Vagina (tissue), 2 donors: ENCODE results near the gene TTC28. TPM values are rescaled to one million over a fixed set of nuclear protein-coding genes. Genes with fewer than 3 reads are reported as not detected.

ENCODE experiments used
- DNase-seq, 2 donors: peaks; one replicate each; pipeline ENCODE4 v3.0.0-alpha.2; 2017; ENCODE audit errors: extremely low spot score in 2 of 2
- H3K27ac ChIP-seq: fragments of 200-600 bp; sonication (generic); one replicate; pipeline ENCODE4 v1.5.1; 2019
- H3K27me3 ChIP-seq: fragments of 200-600 bp; sonication (generic); one replicate; pipeline ENCODE4 v1.5.1; 2019
- H3K36me3 ChIP-seq, 2 donors: fragments of 200-600 bp; sonication (generic); one replicate each; pipeline ENCODE4 v1.5.1; 2017 to 2019
- H3K4me1 ChIP-seq: fragments of 200-600 bp; sonication (generic); one replicate; pipeline ENCODE4 v1.5.1; 2019
- H3K4me3 ChIP-seq, 2 donors: fragments of 200-600 bp; sonication (generic); 1 replicate in 1 of 2; 2 replicates in 1 of 2; pipeline ENCODE4 v1.5.1; 2016 to 2019
- H3K9me3 ChIP-seq: fragments of 200-600 bp; sonication (generic); one replicate; pipeline ENCODE4 v1.5.1; 2019
- POLR2A ChIP-seq, 2 donors: fragments of 450-650 bp; IDR thresholded peaks; one replicate each; pipeline ENCODE4 v1.6.1; 2017; ENCODE audit warnings: antibody characterized with exemption in 2 of 2, mild to moderate bottlenecking in 2 of 2, moderate library complexity in 2 of 2
- POLR2AphosphoS5 ChIP-seq, 2 donors: sonication (generic); formaldehyde crosslinking; IDR thresholded peaks; one replicate each; pipeline ENCODE4 v1.9.0; 2017; ENCODE audit warnings: antibody characterized with exemption in 2 of 2, mild to moderate bottlenecking in 2 of 2, low read depth in 1 of 2; ENCODE audit not compliant: insufficient read depth in 1 of 2
- intact Hi-C: fragments of 100-400 bp; cut with DNase I; formaldehyde crosslinking; loops from one replicate; pipeline ENCODE4 v1.15.1; 2023
- total RNA-seq: library from RNA; depleted of rRNA; stranded (reverse); fragments of >200 nt; gene quantifications from one replicate; pipeline ENCODE4 v1.2.3, GENCODE V29; 2016
- TF ChIP-seq, protein P1 (sequence below), 3 experiments: fragments of 450-650 bp in 2 of 3; fragments of 200-600 bp in 1 of 3; sonication (generic) in 1 of 3; IDR thresholded peaks; one replicate each; pipeline ENCODE4 v1.5.1; 2017 to 2019; ENCODE audit warnings: antibody characterized with exemption in 3 of 3, mild to moderate bottlenecking in 2 of 3, moderate library complexity in 2 of 3

The TTC28 gene
- total RNA-seq, 1 donor from 2014 or later = 41.7 TPM

DNA sequence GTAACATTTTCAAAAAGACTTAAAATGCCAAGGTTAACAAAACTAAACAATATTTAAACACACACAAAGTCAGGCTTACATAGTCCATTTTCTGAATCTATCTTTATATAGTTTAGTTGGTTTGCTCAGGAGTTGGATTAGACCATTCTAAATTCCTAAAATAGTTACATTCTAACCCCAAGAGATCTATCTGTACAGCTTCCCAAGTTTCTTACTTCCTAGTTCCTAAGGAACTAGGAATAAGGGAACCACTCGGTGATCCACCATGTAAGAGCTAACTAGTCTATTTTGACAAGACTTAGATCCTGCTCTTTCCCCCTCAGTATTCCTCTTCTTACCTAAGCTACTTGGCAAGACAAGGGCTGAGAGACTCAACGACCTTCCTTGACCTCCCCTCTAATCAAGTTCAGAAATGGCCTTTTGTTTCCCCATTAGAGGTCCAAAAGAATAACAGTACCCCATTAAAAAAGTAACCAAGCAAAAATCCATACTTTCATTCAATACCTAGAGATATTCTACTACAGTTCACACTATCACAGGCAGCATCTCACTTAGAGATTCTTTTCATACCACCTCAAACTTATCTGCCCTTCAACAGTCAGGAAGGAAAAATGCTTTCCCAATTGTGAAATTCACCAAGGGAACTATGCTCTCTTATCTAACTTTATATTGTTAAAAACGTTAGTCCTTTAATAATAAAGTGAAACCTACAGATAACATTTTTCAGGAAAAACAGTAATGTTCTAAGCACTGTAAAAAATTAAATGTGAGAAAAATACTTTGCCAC lies 253.1 kb downstream of the TTC28 start:
- H3K27me3 ChIP-seq = no peaks in the 10 kb centered on the region
- no peaks in the 10 kb centered on the region for H3K9me3 ChIP-seq
- TF ChIP-seq, protein P1, sequence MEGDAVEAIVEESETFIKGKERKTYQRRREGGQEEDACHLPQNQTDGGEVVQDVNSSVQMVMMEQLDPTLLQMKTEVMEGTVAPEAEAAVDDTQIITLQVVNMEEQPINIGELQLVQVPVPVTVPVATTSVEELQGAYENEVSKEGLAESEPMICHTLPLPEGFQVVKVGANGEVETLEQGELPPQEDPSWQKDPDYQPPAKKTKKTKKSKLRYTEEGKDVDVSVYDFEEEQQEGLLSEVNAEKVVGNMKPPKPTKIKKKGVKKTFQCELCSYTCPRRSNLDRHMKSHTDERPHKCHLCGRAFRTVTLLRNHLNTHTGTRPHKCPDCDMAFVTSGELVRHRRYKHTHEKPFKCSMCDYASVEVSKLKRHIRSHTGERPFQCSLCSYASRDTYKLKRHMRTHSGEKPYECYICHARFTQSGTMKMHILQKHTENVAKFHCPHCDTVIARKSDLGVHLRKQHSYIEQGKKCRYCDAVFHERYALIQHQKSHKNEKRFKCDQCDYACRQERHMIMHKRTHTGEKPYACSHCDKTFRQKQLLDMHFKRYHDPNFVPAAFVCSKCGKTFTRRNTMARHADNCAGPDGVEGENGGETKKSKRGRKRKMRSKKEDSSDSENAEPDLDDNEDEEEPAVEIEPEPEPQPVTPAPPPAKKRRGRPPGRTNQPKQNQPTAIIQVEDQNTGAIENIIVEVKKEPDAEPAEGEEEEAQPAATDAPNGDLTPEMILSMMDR (IDR thresholded peaks at IDR 0.05) = no peak
- no peak for TF ChIP-seq POLR2AphosphoS5 (IDR thresholded peaks at IDR 0.05; ENCODE audit: insufficient read depth in 1 of 2, low read depth in 1 of 2)
- TF ChIP-seq POLR2A (IDR thresholded peaks at IDR 0.05) = no peak
- no peak overlapping the region for H3K4me3 ChIP-seq
- no peak for DNase-seq
- no peak overlapping the region for H3K27ac ChIP-seq
- H3K4me1 ChIP-seq = peaks cover 21% of the 10 kb centered on the region
- intact Hi-C loops = loop anchor here (10.0 kb wide), 1 partner anchor 938 kb away; no protein-coding TSS in a partner anchor
- H3K36me3 ChIP-seq = no peaks in the 10 kb centered on the region

DNA sequence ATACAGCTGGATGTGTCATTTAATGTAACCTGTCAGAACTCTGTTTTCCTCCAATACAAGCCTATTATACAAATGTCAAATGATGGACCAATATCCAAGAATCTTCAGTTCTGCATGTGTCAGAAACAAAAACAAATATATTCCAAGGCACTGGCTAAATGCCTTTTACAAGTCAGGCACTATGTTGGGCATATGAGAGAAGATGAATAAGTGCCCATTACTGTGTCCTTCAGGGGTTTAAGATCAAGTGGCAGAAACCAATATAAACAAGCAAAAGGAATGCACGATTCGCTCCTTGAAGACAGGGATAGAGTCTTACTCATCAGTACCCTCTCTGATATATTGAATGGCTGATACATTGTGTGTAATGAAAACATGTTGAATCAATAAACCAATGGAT lies 254.4 kb downstream of the TTC28 start:
- TF ChIP-seq, protein P1 (IDR thresholded peaks at IDR 0.05) = no peak
- TF ChIP-seq POLR2AphosphoS5 (IDR thresholded peaks at IDR 0.05; ENCODE audit: insufficient read depth in 1 of 2, low read depth in 1 of 2) = no peak
- no peak for TF ChIP-seq POLR2A (IDR thresholded peaks at IDR 0.05)
- no peak for DNase-seq
- Histone ChIP-seq H3K4me3 (no peak overlapping the region), H3K27me3 (no peaks in the 10 kb centered on the region), H3K4me1 (peaks cover 12% of the 10 kb centered on the region), H3K27ac (no peak overlapping the region), H3K9me3 (no peaks in the 10 kb centered on the region), H3K36me3 (no peaks in the 10 kb centered on the region)
- intact Hi-C loops = loop anchor here (10.0 kb wide), 1 partner anchor 940 kb away; no protein-coding TSS in a partner anchor

DNA sequence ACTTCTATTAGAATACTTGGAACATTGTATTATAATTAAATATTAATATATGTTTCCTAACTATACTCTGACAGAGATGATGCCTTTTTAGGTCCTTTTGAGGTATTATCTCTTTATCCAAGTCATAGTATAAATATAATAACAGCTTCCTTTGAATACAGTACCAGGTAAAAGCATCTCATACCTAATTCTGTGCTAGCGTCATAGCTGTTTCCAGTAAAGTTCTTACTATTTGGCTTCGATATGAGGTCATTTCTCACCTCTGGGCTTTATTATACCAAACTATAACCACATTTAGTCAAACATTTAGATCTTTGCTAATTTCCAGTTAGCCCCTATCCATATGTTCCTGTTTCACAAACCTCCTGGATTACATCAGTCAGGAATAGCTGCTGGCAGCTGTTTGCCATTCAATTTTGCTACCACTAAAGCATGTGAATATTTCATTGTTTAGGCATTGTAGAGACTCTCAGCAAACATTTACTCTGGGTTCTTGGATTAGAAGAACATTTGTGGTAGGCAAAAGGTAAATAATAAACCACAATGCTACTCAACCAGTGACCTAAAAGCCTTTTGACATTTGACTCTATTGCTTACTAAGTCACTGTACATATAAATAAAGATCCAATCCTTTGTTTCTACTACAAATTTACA lies 255.1 kb downstream of the TTC28 start:
- Histone ChIP-seq H3K27ac (no peak overlapping the region), H3K4me1 (peaks cover 12% of the 10 kb centered on the region), H3K4me3 (no peak overlapping the region), H3K9me3 (no peaks in the 10 kb centered on the region), H3K27me3 (no peaks in the 10 kb centered on the region), H3K36me3 (no peaks in the 10 kb centered on the region)
- DNase-seq = no peak
- TF ChIP-seq POLR2A (IDR thresholded peaks at IDR 0.05) (no peak), POLR2AphosphoS5 (IDR thresholded peaks at IDR 0.05; ENCODE audit: insufficient read depth in 1 of 2, low read depth in 1 of 2) (no peak)
- TF ChIP-seq, protein P1 (IDR thresholded peaks at IDR 0.05) = no peak
- intact Hi-C loops = loop anchor here (10.0 kb wide), 1 partner anchor 940 kb away; no protein-coding TSS in a partner anchor

DNA sequence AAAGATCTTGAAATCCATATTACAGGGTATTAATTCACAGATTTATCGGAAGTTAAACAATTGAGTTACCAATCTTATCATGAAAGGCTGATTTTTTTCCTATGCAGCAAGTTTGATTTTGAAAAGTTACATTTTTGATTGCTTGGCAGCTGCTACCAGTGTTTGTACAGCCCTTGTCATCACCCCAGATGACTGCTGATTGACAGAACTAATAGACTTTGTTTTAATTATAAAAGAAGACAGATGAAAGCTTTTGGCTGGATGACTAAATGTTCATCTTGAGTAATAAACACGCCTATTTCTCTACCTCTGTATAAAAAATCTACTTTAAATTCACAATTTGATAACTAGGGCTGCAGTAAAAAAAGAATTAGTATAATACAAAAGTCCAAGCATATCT lies 259.7 kb downstream of the TTC28 start:
- intact Hi-C loops = loop anchor here (10.0 kb wide), 1 partner anchor 945 kb away; no protein-coding TSS in a partner anchor
- Histone ChIP-seq H3K27me3 (no peaks in the 10 kb centered on the region), H3K27ac (no peak overlapping the region), H3K9me3 (no peaks in the 10 kb centered on the region), H3K4me1 (peaks cover 4% of the 10 kb centered on the region), H3K36me3 (no peaks in the 10 kb centered on the region), H3K4me3 (no peak overlapping the region)
- TF ChIP-seq POLR2AphosphoS5 (IDR thresholded peaks at IDR 0.05; ENCODE audit: insufficient read depth in 1 of 2, low read depth in 1 of 2) = no peak
- TF ChIP-seq POLR2A (IDR thresholded peaks at IDR 0.05) = no peak
- TF ChIP-seq, protein P1 (IDR thresholded peaks at IDR 0.05) = no peak
- DNase-seq = no peak
